Chondrocyte (in vitro differentiated cells): ENCODE results near the gene SNAPC4. TPM values are rescaled to one million over a fixed set of nuclear protein-coding genes. Genes with fewer than 3 reads are reported as not detected.

ENCODE experiments used
- DNase-seq: peaks from one replicate; pipeline ENCODE4 v3.0.0; 2021; ENCODE audit warnings: mixed read lengths, low spot score
- H3K27ac Mint-ChIP-seq: one replicate; pipeline ENCODE4 v1.8.0; 2021; ENCODE audit warnings: mild to moderate bottlenecking, moderate library complexity, mixed read lengths; ENCODE audit not compliant: unreplicated experiment
- H3K27me3 Mint-ChIP-seq: 2 replicates; pipeline ENCODE4 v1.8.0; 2021; ENCODE audit warnings: low read depth, mixed read lengths
- H3K36me3 Mint-ChIP-seq: 2 replicates; pipeline ENCODE4 v1.8.0; 2021; ENCODE audit warnings: low read depth, mixed read lengths
- H3K4me1 Mint-ChIP-seq: 2 replicates; pipeline ENCODE4 v1.8.0; 2021; ENCODE audit warnings: low read depth, mild to moderate bottlenecking, mixed read lengths
- H3K4me3 Mint-ChIP-seq: one replicate; pipeline ENCODE4 v1.8.0; 2021; ENCODE audit warnings: mild to moderate bottlenecking, moderate library complexity, mixed read lengths; ENCODE audit not compliant: unreplicated experiment
- H3K9me3 Mint-ChIP-seq: 2 replicates; pipeline ENCODE4 v1.8.0; 2021; ENCODE audit warnings: low read depth, mixed read lengths
- CTCF ChIP-seq: fragments of 200-600 bp; sonication (generic); IDR thresholded peaks from 2 replicates; pipeline ENCODE4 v1.5.0; 2021; ENCODE audit warnings: antibody characterized with exemption, mild to moderate bottlenecking, moderate library complexity
- total RNA-seq: library from RNA; stranded (reverse); gene quantifications from 3 replicates; pipeline ENCODE4 v1.2.1, GENCODE V29; 2021

SNAPC4 gene
- total RNA-seq, 1 donor from 2014 or later, result 7.9 TPM

GRCh38 chr9:136362450-136362784 is 37.6 kb downstream of the SNAPC4 start:
- TF ChIP-seq CTCF, result no peak
- H3K4me3 Mint-ChIP-seq, result no peak overlapping the region
- DNase-seq, result no peak
- no peaks in the 10 kb centered on the region for H3K9me3 Mint-ChIP-seq
- H3K27ac Mint-ChIP-seq, result peak overlapping the region; percentile 45
- H3K4me1 Mint-ChIP-seq, result peaks cover 8% of the 10 kb centered on the region
- no peaks in the 10 kb centered on the region for H3K36me3 Mint-ChIP-seq
- H3K27me3 Mint-ChIP-seq, result no peaks in the 10 kb centered on the region

- no peaks in the 10 kb centered on the region for H3K9me3 Mint-ChIP-seq
- no peak overlapping the region for H3K4me3 Mint-ChIP-seq
- no peak for DNase-seq
- no peak overlapping the region for H3K27ac Mint-ChIP-seq
- peaks cover 8% of the 10 kb centered on the region for H3K4me1 Mint-ChIP-seq
- no peaks in the 10 kb centered on the region for H3K36me3 Mint-ChIP-seq
- TF ChIP-seq CTCF, result no peak
- no peaks in the 10 kb centered on the region for H3K27me3 Mint-ChIP-seq
Observed at GRCh38 chr9:136361754-136362449, 38.1 kb downstream of the SNAPC4 start.

- Mint-ChIP-seq H3K36me3 (no peaks in the 10 kb centered on the region), H3K4me3 (no peak overlapping the region), H3K27ac (no peak overlapping the region), H3K27me3 (no peaks in the 10 kb centered on the region), H3K9me3 (no peaks in the 10 kb centered on the region), H3K4me1 (peaks cover 8% of the 10 kb centered on the region)
- no peak for TF ChIP-seq CTCF
- DNase-seq, result no peak
Observed at GRCh38 chr9:136361047-136361753, 38.8 kb downstream of the SNAPC4 start.

GRCh38 chr9:136359774-136360718 is 39.9 kb downstream of the SNAPC4 start:
- H3K27ac Mint-ChIP-seq, result no peak overlapping the region
- H3K4me1 Mint-ChIP-seq, result peaks cover 8% of the 10 kb centered on the region
- DNase-seq, result no peak
- no peak overlapping the region for H3K4me3 Mint-ChIP-seq
- H3K27me3 Mint-ChIP-seq, result no peaks in the 10 kb centered on the region
- H3K36me3 Mint-ChIP-seq, result no peaks in the 10 kb centered on the region
- H3K9me3 Mint-ChIP-seq, result no peaks in the 10 kb centered on the region
- no peak for TF ChIP-seq CTCF

GRCh38 chr9:136358888-136359287 is 41.1 kb downstream of the SNAPC4 start:
- Mint-ChIP-seq H3K27me3 (no peaks in the 10 kb centered on the region), H3K9me3 (no peaks in the 10 kb centered on the region), H3K27ac (no peak overlapping the region), H3K4me1 (peaks cover 17% of the 10 kb centered on the region), H3K4me3 (no peak overlapping the region), H3K36me3 (no peaks in the 10 kb centered on the region)
- no peak for TF ChIP-seq CTCF
- DNase-seq, result no peak
